Measurements from ENCODE around the gene BRI3.
A peak's percentile ranks its signal among the peaks of the same experiment; 100 is the strongest.
"Not testable (repeated sequence)": the region's sequence is repeated elsewhere in the genome, so short reads cannot be mapped to it uniquely, and the experiment has no call there.

The BRI3 gene

GRCh38 chr7:98315994-98316527 is 34.6 kb downstream of the BRI3 start:
- H2BK5ac ChIP-seq (ENCODE audit: low read depth, low read length, poor library complexity); H2BK12ac ChIP-seq (ENCODE audit: low read length); H2AFZ ChIP-seq (ENCODE audit: insufficient read depth, low read length, poor library complexity); H2AK5ac ChIP-seq (ENCODE audit: low read length); H3K9me3 ChIP-seq (ENCODE audit: insufficient read depth, low read depth, low read length); H4K12ac ChIP-seq (ENCODE audit: low read depth, low read length); DNase-seq; H3K4me2 ChIP-seq (ENCODE audit: low read length); H3K18ac ChIP-seq (ENCODE audit: low read length); H3K4ac ChIP-seq (ENCODE audit: low read depth, low read length); H4K91ac ChIP-seq (ENCODE audit: low read depth, low read length); H3K27me3 ChIP-seq (ENCODE audit: insufficient read depth, low read length); H3K4me1 ChIP-seq (ENCODE audit: control insufficient read depth in 1 of 2, insufficient read depth in 2 of 2, low read length in 2 of 2); H3K9ac ChIP-seq (ENCODE audit: low read length); H3K79me2 ChIP-seq (ENCODE audit: control insufficient read depth, insufficient read depth, low read length, poor library complexity); H2BK120ac ChIP-seq (ENCODE audit: insufficient read depth, low read length, poor library complexity); H4K8ac ChIP-seq (ENCODE audit: low read depth, low read length); H3K23ac ChIP-seq (ENCODE audit: low read length); H3K27ac ChIP-seq (ENCODE audit: low read depth, low read length); H3K79me1 ChIP-seq (ENCODE audit: low read length); H3K14ac ChIP-seq (ENCODE audit: low read length); H3K4me3 ChIP-seq (ENCODE audit: low read depth, low read length): not testable (repeated sequence)
- WGBS (ENCODE audit: extremely low coverage, insufficient coverage, insufficient read length), result no CpG with 5 or more reads among the region's 4 CpGs
- peaks cover 26 to 49% of the 10 kb centered on the region in 2 experiments for H3K36me3 ChIP-seq (ENCODE audit: control insufficient read depth in 1 of 2, insufficient read depth in 2 of 2, low read length in 2 of 2)

DNA sequence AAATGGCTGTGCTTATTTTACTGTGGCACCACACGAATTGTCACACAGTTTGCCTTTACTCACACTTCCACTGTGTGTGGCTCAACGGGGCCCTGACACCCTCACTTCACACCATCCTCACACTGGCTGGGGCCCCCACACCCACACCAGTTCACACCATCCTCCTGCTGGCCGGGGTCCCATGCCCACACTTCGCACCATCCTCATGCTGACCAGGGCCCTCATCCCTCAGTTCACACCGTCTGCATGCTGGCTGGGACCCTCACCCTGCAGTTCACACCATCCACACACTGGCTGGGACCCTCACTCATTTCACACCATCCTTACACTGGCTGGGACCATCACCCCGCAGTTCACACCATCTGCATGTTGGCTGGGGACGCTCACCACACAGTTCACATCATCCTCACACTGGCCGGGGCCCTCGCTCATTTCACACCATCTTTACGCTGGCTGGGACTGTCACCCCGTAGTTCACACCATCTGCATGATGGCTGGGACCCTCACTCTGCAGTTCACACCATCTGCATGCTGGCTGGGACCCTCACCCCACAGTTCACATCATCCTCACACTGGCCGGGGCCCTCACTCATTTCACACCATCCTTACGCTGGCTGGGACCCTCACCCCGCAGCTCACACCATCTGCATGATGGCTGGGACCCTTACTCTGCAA is 36.0 kb downstream of the BRI3 start:
- Histone ChIP-seq H3K27me3 (ENCODE audit: insufficient read depth, low read length) (no peaks in the 10 kb centered on the region), H2BK5ac (ENCODE audit: low read depth, low read length, poor library complexity) (no peak overlapping the region), H2AFZ (ENCODE audit: insufficient read depth, low read length, poor library complexity) (no peak overlapping the region), H3K79me2 (ENCODE audit: control insufficient read depth, insufficient read depth, low read length, poor library complexity) (no peaks in the 10 kb centered on the region), H3K27ac (ENCODE audit: low read depth, low read length) (no peak overlapping the region), H3K36me3 (ENCODE audit: control insufficient read depth in 1 of 2, insufficient read depth in 2 of 2, low read length in 2 of 2) (peaks cover 15 to 36% of the 10 kb centered on the region in 2 experiments), H3K79me1 (ENCODE audit: low read length) (peaks cover 4% of the 10 kb centered on the region), H3K18ac (ENCODE audit: low read length) (no peak overlapping the region), H4K12ac (ENCODE audit: low read depth, low read length) (no peak overlapping the region), H2BK120ac (ENCODE audit: insufficient read depth, low read length, poor library complexity) (no peak overlapping the region), H3K9me3 (ENCODE audit: insufficient read depth, low read depth, low read length) (peaks cover 9% of the 10 kb centered on the region), H4K91ac (ENCODE audit: low read depth, low read length) (no peak overlapping the region), H3K4me1 (ENCODE audit: control insufficient read depth in 1 of 2, insufficient read depth in 2 of 2, low read length in 2 of 2) (peaks cover 6 to 11% of the 10 kb centered on the region in 2 experiments), H3K9ac (ENCODE audit: low read length) (no peak overlapping the region), H2AK5ac (ENCODE audit: low read length) (no peak overlapping the region), H3K4me3 (ENCODE audit: low read depth, low read length) (peak overlapping the region; percentile 27), H3K23ac (ENCODE audit: low read length) (no peak overlapping the region), H2BK12ac (ENCODE audit: low read length) (no peak overlapping the region), H4K8ac (ENCODE audit: low read depth, low read length) (no peak overlapping the region), H3K14ac (ENCODE audit: low read length) (no peak overlapping the region), H3K4ac (ENCODE audit: low read depth, low read length) (no peak overlapping the region), H3K4me2 (ENCODE audit: low read length) (no peak overlapping the region)
- DNase-seq, result no peak
- no CpG with 5 or more reads among the region's 14 CpGs for WGBS (ENCODE audit: extremely low coverage, insufficient coverage, insufficient read length)

- Histone ChIP-seq H3K4me1 (ENCODE audit: control insufficient read depth in 1 of 2, insufficient read depth in 2 of 2, low read length in 2 of 2) (peaks cover 0 to 14% of the 10 kb centered on the region in 2 experiments), H2BK12ac (ENCODE audit: low read length) (no peak overlapping the region), H3K27me3 (ENCODE audit: insufficient read depth, low read length) (no peaks in the 10 kb centered on the region), H3K36me3 (ENCODE audit: control insufficient read depth in 1 of 2, insufficient read depth in 2 of 2, low read length in 2 of 2) (peaks cover 15 to 31% of the 10 kb centered on the region in 2 experiments), H2AFZ (ENCODE audit: insufficient read depth, low read length, poor library complexity) (no peak overlapping the region), H3K14ac (ENCODE audit: low read length) (no peak overlapping the region), H3K27ac (ENCODE audit: low read depth, low read length) (no peak overlapping the region), H3K9ac (ENCODE audit: low read length) (no peak overlapping the region), H3K4me3 (ENCODE audit: low read depth, low read length) (no peak overlapping the region), H3K4me2 (ENCODE audit: low read length) (no peak overlapping the region), H4K12ac (ENCODE audit: low read depth, low read length) (no peak overlapping the region), H2AK5ac (ENCODE audit: low read length) (peak overlapping the region; percentile 30), H3K4ac (ENCODE audit: low read depth, low read length) (no peak overlapping the region), H2BK5ac (ENCODE audit: low read depth, low read length, poor library complexity) (no peak overlapping the region), H3K79me1 (ENCODE audit: low read length) (peaks cover 2% of the 10 kb centered on the region), H3K23ac (ENCODE audit: low read length) (no peak overlapping the region), H4K91ac (ENCODE audit: low read depth, low read length) (no peak overlapping the region), H4K8ac (ENCODE audit: low read depth, low read length) (no peak overlapping the region), H2BK120ac (ENCODE audit: insufficient read depth, low read length, poor library complexity) (no peak overlapping the region), H3K9me3 (ENCODE audit: insufficient read depth, low read depth, low read length) (peaks cover 9% of the 10 kb centered on the region), H3K18ac (ENCODE audit: low read length) (peak overlapping the region; percentile 5), H3K79me2 (ENCODE audit: control insufficient read depth, insufficient read depth, low read length, poor library complexity) (no peaks in the 10 kb centered on the region)
- no peak for DNase-seq
- WGBS (ENCODE audit: extremely low coverage, insufficient coverage, insufficient read length), result no CpG with 5 or more reads among the region's 9 CpGs
Observed at GRCh38 chr7:98319176-98319575, 37.7 kb downstream of the BRI3 start.

GRCh38 chr7:98321301-98321700 is 39.8 kb downstream of the BRI3 start:
- Histone ChIP-seq H3K27me3 (ENCODE audit: insufficient read depth, low read length) (no peaks in the 10 kb centered on the region), H3K79me2 (ENCODE audit: control insufficient read depth, insufficient read depth, low read length, poor library complexity) (no peaks in the 10 kb centered on the region), H3K27ac (ENCODE audit: low read depth, low read length) (no peak overlapping the region), H2AFZ (ENCODE audit: insufficient read depth, low read length, poor library complexity) (no peak overlapping the region), H4K12ac (ENCODE audit: low read depth, low read length) (no peak overlapping the region), H3K79me1 (ENCODE audit: low read length) (peaks cover 2% of the 10 kb centered on the region), H3K4ac (ENCODE audit: low read depth, low read length) (no peak overlapping the region), H3K14ac (ENCODE audit: low read length) (no peak overlapping the region), H3K23ac (ENCODE audit: low read length) (no peak overlapping the region), H3K4me1 (ENCODE audit: control insufficient read depth in 1 of 2, insufficient read depth in 2 of 2, low read length in 2 of 2) (peaks cover 0 to 14% of the 10 kb centered on the region in 2 experiments), H2BK120ac (ENCODE audit: insufficient read depth, low read length, poor library complexity) (no peak overlapping the region), H2BK12ac (ENCODE audit: low read length) (no peak overlapping the region), H3K36me3 (ENCODE audit: control insufficient read depth in 1 of 2, insufficient read depth in 2 of 2, low read length in 2 of 2) (peaks cover 11 to 16% of the 10 kb centered on the region in 2 experiments), H3K9me3 (ENCODE audit: insufficient read depth, low read depth, low read length) (peaks cover 7% of the 10 kb centered on the region), H2BK5ac (ENCODE audit: low read depth, low read length, poor library complexity) (no peak overlapping the region), H3K9ac (ENCODE audit: low read length) (no peak overlapping the region), H4K91ac (ENCODE audit: low read depth, low read length) (no peak overlapping the region), H3K4me3 (ENCODE audit: low read depth, low read length) (no peak overlapping the region), H3K4me2 (ENCODE audit: low read length) (no peak overlapping the region), H4K8ac (ENCODE audit: low read depth, low read length) (no peak overlapping the region), H3K18ac (ENCODE audit: low read length) (no peak overlapping the region), H2AK5ac (ENCODE audit: low read length) (no peak overlapping the region)
- DNase-seq, result no peak
- no CpG with 5 or more reads among the region's 10 CpGs for WGBS (ENCODE audit: extremely low coverage, insufficient coverage, insufficient read length)
